HCT116 (cell line): ENCODE data around the gene C20orf96. TPM values are rescaled to one million over a fixed set of nuclear protein-coding genes. Genes with fewer than 3 reads are reported as not detected.

Experiments used
- ATAC-seq: fragments of 200-7000 bp; cut with Tn5 transposase; 2 replicates; pipeline ENCODE4 v1.9.1; 2020; ENCODE audit warnings: mild to moderate bottlenecking, moderate library complexity
- BruUV-seq: library from RNA; stranded (reverse); fragments of 400-500 nt; replicated peaks from 2 replicates; lab custom pipeline; 2021; lab: Mats Ljungman, UMichigan
- CTCF ChIA-PET: fragments of 300-600 bp; sonication (Branson Sonifier 250); formaldehyde crosslinking; loops from one replicate; lab custom pipeline; 2021; ENCODE audit warnings: antibody characterized with exemption; lab: Charles Lee
- POLR2A ChIA-PET: fragments of 300-600, 350-600 bp; sonication (Branson Sonifier 250); formaldehyde crosslinking; loops from one replicate; lab custom pipeline; 2021; ENCODE audit warnings: antibody characterized with exemption; lab: Charles Lee
- RAD21 ChIA-PET, 2 experiments: fragments of 300-600 bp; sonication (Branson Sonifier 250); formaldehyde crosslinking; loops; one replicate each; lab custom pipeline; 2023; ENCODE audit warnings: low total read pairs in 2 of 2; ENCODE audit not compliant: uncharacterized antibody in 2 of 2, unreplicated experiment in 2 of 2, low non-redundant PET in 1 of 2; lab: Charles Lee
- DNase-seq: peaks from one replicate; pipeline ENCODE4 v3.0.0-alpha.2; 2010; ENCODE audit warnings: low read depth, low spot score
- H2AFZ ChIP-seq: fragments of 200-600 bp; shearing (Covaris generic), sonication (generic); 2 replicates; pipeline ENCODE4 v1.6.1; 2017; ENCODE audit warnings: low read depth, mixed run types, mixed read lengths, antibody characterized with exemption, low read length; ENCODE audit not compliant: poor library complexity, severe bottlenecking
- H3K27ac ChIP-seq: 2 replicates; pipeline ENCODE4 v1.5.1; 2012; ENCODE audit warnings: low read depth, low read length
- H3K27me3 ChIP-seq: fragments of 200-600 bp; sonication (generic); 2 replicates; pipeline ENCODE4 v1.6.1; 2016; ENCODE audit warnings: mixed run types, low read length, mixed read lengths; ENCODE audit not compliant: insufficient read depth
- H3K36me3 ChIP-seq, 2 experiments: fragments of 200-500 bp in 1 of 2; fragments of 200-600 bp in 1 of 2; sonication (Bioruptor generic) in 1 of 2; sonication (generic) in 1 of 2; 2 replicates each; pipeline versions ENCODE4 v1.5.1 to v1.6.1; 2014 to 2016; ENCODE audit warnings: low read length in 2 of 2, inconsistent platforms in 1 of 2, mixed read lengths in 1 of 2, mixed run types in 1 of 2; ENCODE audit not compliant: insufficient read depth in 2 of 2, control insufficient read depth in 1 of 2
- H3K4me1 ChIP-seq, 2 experiments: fragments of 200-600 bp in 1 of 2; sonication (generic) in 1 of 2; 2 replicates each; pipeline versions ENCODE4 v1.5.1 to v1.6.1; 2012 to 2017; ENCODE audit warnings: low read length in 2 of 2, inconsistent platforms in 1 of 2, mild to moderate bottlenecking in 1 of 2, mixed read lengths in 1 of 2, mixed run types in 1 of 2, moderate library complexity in 1 of 2; ENCODE audit not compliant: insufficient read depth in 2 of 2, control insufficient read depth in 1 of 2
- H3K4me2 ChIP-seq: fragments of 200-600 bp; sonication (generic); 2 replicates; pipeline ENCODE4 v1.6.1; 2017; ENCODE audit warnings: mixed run types, low read length, mixed read lengths
- H3K4me3 ChIP-seq, 2 experiments: fragments of 200-600 bp in 1 of 2; sonication (generic) in 1 of 2; replicated peaks in 1 of 2; 2 replicates each; pipeline ENCODE4 v1.5.1; 2011 to 2016; ENCODE audit warnings: low read length in 2 of 2, control low read depth in 1 of 2, low read depth in 1 of 2, mild to moderate bottlenecking in 1 of 2, mixed read lengths in 1 of 2, mixed run types in 1 of 2
- H3K79me2 ChIP-seq: fragments of 200-600 bp; sonication (generic); 2 replicates; pipeline ENCODE4 v1.6.1; 2017; ENCODE audit warnings: mild to moderate bottlenecking, mixed run types, low read length, moderate library complexity, mixed read lengths; ENCODE audit not compliant: insufficient read depth
- H3K9ac ChIP-seq: fragments of 200-600 bp; sonication (generic); 2 replicates; pipeline ENCODE4 v1.6.1; 2016; ENCODE audit warnings: low read length, mixed read lengths
- H3K9me2 ChIP-seq: fragments of 200-600 bp; sonication (generic), shearing (Covaris generic); 2 replicates; pipeline ENCODE4 v1.6.1; 2017; ENCODE audit warnings: mixed run types, mild to moderate bottlenecking, moderate library complexity; ENCODE audit not compliant: insufficient read depth
- H3K9me3 ChIP-seq, 2 experiments: fragments of 200-500 bp in 1 of 2; fragments of 200-600 bp in 1 of 2; sonication (Bioruptor generic) in 1 of 2; sonication (generic) in 1 of 2; 2 replicates each; pipeline ENCODE4 v1.6.1; 2014 to 2017; ENCODE audit warnings: low read length in 2 of 2, mixed read lengths in 2 of 2, inconsistent platforms in 1 of 2, low read depth in 1 of 2, mild to moderate bottlenecking in 1 of 2, mixed run types in 1 of 2, moderate library complexity in 1 of 2; ENCODE audit not compliant: control insufficient read depth in 1 of 2, insufficient read depth in 1 of 2
- H4K20me1 ChIP-seq: fragments of 200-600 bp; sonication (generic), shearing (Covaris generic); 2 replicates; pipeline ENCODE4 v1.6.1; 2017; ENCODE audit warnings: mixed run types, mild to moderate bottlenecking, moderate library complexity; ENCODE audit not compliant: insufficient read depth
- ATF3 ChIP-seq: IDR thresholded peaks from 2 replicates; pipeline ENCODE4 v1.6.1; 2012
- CBX3 ChIP-seq: IDR thresholded peaks from 2 replicates; pipeline ENCODE4 v1.6.1; 2012; ENCODE audit warnings: low read depth
- CEBPB ChIP-seq: IDR thresholded peaks from 2 replicates; pipeline ENCODE4 v1.6.1; 2012; ENCODE audit warnings: low read depth
- CTCF ChIP-seq, 3 experiments: fragments of 200-600 bp in 1 of 3; sonication (generic) in 1 of 3; IDR thresholded peaks in 2 of 3; conservative IDR thresholded peaks in 1 of 3; 2 replicates each; pipeline ENCODE4 v1.5.1; 2012 to 2017; ENCODE audit warnings: low read depth in 2 of 3, low read length in 2 of 3, antibody characterized with exemption in 1 of 3, borderline replicate concordance in 1 of 3, control low read depth in 1 of 3, mild to moderate bottlenecking in 1 of 3, mixed read lengths in 1 of 3, mixed run types in 1 of 3, moderate library complexity in 1 of 3; ENCODE audit not compliant: insufficient read depth in 1 of 3
- ELF1 ChIP-seq: IDR thresholded peaks from 2 replicates; pipeline ENCODE4 v1.6.1; 2012; ENCODE audit warnings: low read depth, borderline replicate concordance
- EZH2phosphoT487 ChIP-seq: fragments of 200-600 bp; IDR thresholded peaks from 2 replicates; pipeline ENCODE4 v1.6.1; 2018; ENCODE audit warnings: antibody characterized with exemption, borderline replicate concordance
- FOSL1 ChIP-seq: IDR thresholded peaks from 2 replicates; pipeline ENCODE4 v1.6.1; 2012; ENCODE audit warnings: low read depth
- JUND ChIP-seq: IDR thresholded peaks from 2 replicates; pipeline ENCODE4 v1.6.1; 2012
- POLR2AphosphoS5 ChIP-seq: IDR thresholded peaks from 2 replicates; pipeline ENCODE4 v1.6.1; 2011; ENCODE audit warnings: mild to moderate bottlenecking, low read depth, low read length, moderate library complexity
- RAD21 ChIP-seq: IDR thresholded peaks from 2 replicates; pipeline ENCODE4 v1.6.1; 2012; ENCODE audit warnings: low read depth, mild to moderate bottlenecking
- SP1 ChIP-seq: IDR thresholded peaks from 2 replicates; pipeline ENCODE4 v1.6.1; 2012; ENCODE audit warnings: low read depth
- TCF7L2 ChIP-seq: IDR thresholded peaks from 2 replicates; pipeline ENCODE4 v1.7.0; 2011; ENCODE audit warnings: borderline replicate concordance, inconsistent platforms; ENCODE audit not compliant: insufficient read depth, insufficient read length; ENCODE audit errors: extremely low read depth
- YY1 ChIP-seq: IDR thresholded peaks from 2 replicates; pipeline ENCODE4 v1.6.1; 2011; ENCODE audit warnings: low read length, low read depth, moderate library complexity, mild to moderate bottlenecking; ENCODE audit not compliant: insufficient replicate concordance; ENCODE audit errors: extremely low read depth
- ZFX ChIP-seq: fragments of 450-650 bp; IDR thresholded peaks from 2 replicates; pipeline ENCODE4 v1.6.1; 2017
- ZNF274 ChIP-seq: fragments of 200-500 bp; sonication (Bioruptor generic); IDR thresholded peaks from 2 replicates; pipeline ENCODE4 v1.6.1; 2014; ENCODE audit warnings: mild to moderate bottlenecking, low read depth, low read length, inconsistent platforms
- intact Hi-C: fragments of 100-400 bp; cut with micrococcal nuclease; formaldehyde crosslinking; loops from 2 replicates; pipeline ENCODE4 v1.10.0; 2022
- total RNA-seq: library from RNA; stranded (reverse); gene quantifications from one replicate; pipeline ENCODE4 v1.2.1, GENCODE V29; 2021; ENCODE audit not compliant: unreplicated experiment
- TF ChIP-seq, protein P1 (sequence below): IDR thresholded peaks from 2 replicates; pipeline ENCODE4 v1.6.1; 2011; ENCODE audit warnings: mild to moderate bottlenecking, low read length, moderate library complexity; ENCODE audit not compliant: insufficient replicate concordance; ENCODE audit errors: extremely low read depth
- TF ChIP-seq, protein P2 (sequence below): IDR thresholded peaks from 2 replicates; pipeline ENCODE4 v1.6.1; 2012

C20orf96 gene
- total RNA-seq, 1 experiment from 2014 or later: 22.1 TPM

- H4K20me1 ChIP-seq: no peaks in the 10 kb centered on the region
- TF ChIP-seq ATF3: no peak
- TF ChIP-seq CBX3: no peak
- TF ChIP-seq POLR2AphosphoS5: no peak
- TF ChIP-seq, protein P1, sequence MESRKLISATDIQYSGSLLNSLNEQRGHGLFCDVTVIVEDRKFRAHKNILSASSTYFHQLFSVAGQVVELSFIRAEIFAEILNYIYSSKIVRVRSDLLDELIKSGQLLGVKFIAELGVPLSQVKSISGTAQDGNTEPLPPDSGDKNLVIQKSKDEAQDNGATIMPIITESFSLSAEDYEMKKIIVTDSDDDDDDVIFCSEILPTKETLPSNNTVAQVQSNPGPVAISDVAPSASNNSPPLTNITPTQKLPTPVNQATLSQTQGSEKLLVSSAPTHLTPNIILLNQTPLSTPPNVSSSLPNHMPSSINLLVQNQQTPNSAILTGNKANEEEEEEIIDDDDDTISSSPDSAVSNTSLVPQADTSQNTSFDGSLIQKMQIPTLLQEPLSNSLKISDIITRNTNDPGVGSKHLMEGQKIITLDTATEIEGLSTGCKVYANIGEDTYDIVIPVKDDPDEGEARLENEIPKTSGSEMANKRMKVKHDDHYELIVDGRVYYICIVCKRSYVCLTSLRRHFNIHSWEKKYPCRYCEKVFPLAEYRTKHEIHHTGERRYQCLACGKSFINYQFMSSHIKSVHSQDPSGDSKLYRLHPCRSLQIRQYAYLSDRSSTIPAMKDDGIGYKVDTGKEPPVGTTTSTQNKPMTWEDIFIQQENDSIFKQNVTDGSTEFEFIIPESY: no peak
- TF ChIP-seq JUND: no peak
- no peak for TF ChIP-seq CTCF (IDR thresholded peaks at IDR 0.05 in 2 of 3, conservative IDR thresholded peaks at IDR 0.05 in 1 of 3; ENCODE audit: borderline replicate concordance in 1 of 3, insufficient read depth in 1 of 3, low read depth in 2 of 3, low read length in 2 of 3)
- TF ChIP-seq, protein P2, sequence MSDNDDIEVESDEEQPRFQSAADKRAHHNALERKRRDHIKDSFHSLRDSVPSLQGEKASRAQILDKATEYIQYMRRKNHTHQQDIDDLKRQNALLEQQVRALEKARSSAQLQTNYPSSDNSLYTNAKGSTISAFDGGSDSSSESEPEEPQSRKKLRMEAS: no peak
- no peak for TF ChIP-seq EZH2phosphoT487
- TF ChIP-seq RAD21: no peak
- TF ChIP-seq ZNF274: no peak
- TF ChIP-seq TCF7L2: no peak
- no peak for TF ChIP-seq SP1
- TF ChIP-seq ZFX: no peak
- no peak for TF ChIP-seq CEBPB
- TF ChIP-seq FOSL1: no peak
- TF ChIP-seq ELF1: no peak
- no peak for TF ChIP-seq YY1
- H3K4me2 ChIP-seq: peak overlapping the region; percentile 7; the same call in 1 of the 2 replicates
- ATAC-seq (no peak), DNase-seq (no peak)
- CTCF ChIA-PET: interaction anchor here (1.1 kb wide), 1 partner anchor 12 kb away, joined by 3 read pairs; no protein-coding TSS in a partner anchor
- no peaks in the 10 kb centered on the region for H3K9me2 ChIP-seq
- H3K27ac ChIP-seq: 0 out of 2 replicates have a peak overlapping the region, but pooled peaks have one; percentile 14
- RAD21 ChIA-PET: no interaction called here
- no peak overlapping the region for H3K4me3 ChIP-seq
- H3K9me3 ChIP-seq: no peaks in the 10 kb centered on the region
- intact Hi-C loops: no loop called here
- BruUV-seq: no TSS peak
- 0 out of 4 replicates have a peak, but pooled peaks cover 0 to 3% of the 10 kb centered on the region in 2 experiments for H3K36me3 ChIP-seq
- H3K79me2 ChIP-seq: peaks cover 34% of the 10 kb centered on the region
- POLR2A ChIA-PET: no interaction called here
- no peaks in the 10 kb centered on the region for H3K27me3 ChIP-seq
- H2AFZ ChIP-seq: no peak overlapping the region
- no peak overlapping the region for H3K9ac ChIP-seq
- H3K4me1 ChIP-seq: peaks cover 3 to 42% of the 10 kb centered on the region in 2 experiments; a peak in 3 of 4 replicates
These were observed 39.3 kb upstream of the C20orf96 start for GRCh38 chr20:329851-330232.
